Mucosa of gallbladder (tissue), 1 donor: ENCODE data around the gene TRAPPC11. TPM values are rescaled to one million over a fixed set of nuclear protein-coding genes. Genes with fewer than 3 reads are reported as not detected.

Source experiments
- DNase-seq: peaks from one replicate; pipeline ENCODE4 v3.0.0-alpha.2; 2020; ENCODE audit warnings: low spot score
- total RNA-seq: library from RNA; stranded (reverse); gene quantifications from one replicate; pipeline ENCODE4 v1.2.1, GENCODE V29; 2021
- donor health status: DM: no; HTN: no; CAD: no.

Gene TRAPPC11
- total RNA-seq, 1 donor from 2014 or later: 33.8 TPM

- DNase-seq: no peak
These were observed 21.6 kb upstream of the TRAPPC11 start for GRCh38 chr4:183637461-183637860.

GRCh38 chr4:183638436-183638835 lies 20.7 kb upstream of the TRAPPC11 start:
- DNase-seq: no peak

GRCh38 chr4:183639291-183639690 lies 19.8 kb upstream of the TRAPPC11 start:
- DNase-seq: no peak

GRCh38 chr4:183645326-183645725 lies 13.8 kb upstream of the TRAPPC11 start:
- no peak for DNase-seq

- no peak for DNase-seq
These were observed 1.5 kb upstream of the TRAPPC11 start for GRCh38 chr4:183657564-183657963.

- DNase-seq: no peak
These were observed 598 bp upstream of the TRAPPC11 start for GRCh38 chr4:183658362-183659028.

- no peak for DNase-seq
These were observed 764 bp downstream of the TRAPPC11 start for GRCh38 chr4:183659872-183660242.

GRCh38 chr4:183666088-183666487 lies 7.0 kb downstream of the TRAPPC11 start:
- DNase-seq: no peak

GRCh38 chr4:183670251-183670650 lies 11.2 kb downstream of the TRAPPC11 start:
- DNase-seq: no peak

GRCh38 chr4:183670960-183671555 lies 12.0 kb downstream of the TRAPPC11 start:
- DNase-seq: no peak

- DNase-seq: no peak
These were observed 15.1 kb downstream of the TRAPPC11 start for GRCh38 chr4:183674153-183674552.

- no peak for DNase-seq
These were observed 16.5 kb downstream of the TRAPPC11 start for GRCh38 chr4:183675625-183676024.

GRCh38 chr4:183681119-183681518 lies 22.0 kb downstream of the TRAPPC11 start:
- DNase-seq: no peak

- DNase-seq: no peak
These were observed 27.4 kb downstream of the TRAPPC11 start for GRCh38 chr4:183686461-183686860.

- DNase-seq: no peak
These were observed 29.1 kb downstream of the TRAPPC11 start for GRCh38 chr4:183688216-183688615.

GRCh38 chr4:183691006-183691405 lies 31.9 kb downstream of the TRAPPC11 start:
- no peak for DNase-seq

- DNase-seq: no peak
These were observed 32.8 kb downstream of the TRAPPC11 start for GRCh38 chr4:183691897-183692296.

GRCh38 chr4:183698909-183699308 lies 39.8 kb downstream of the TRAPPC11 start:
- no peak for DNase-seq

GRCh38 chr4:183700407-183700806 lies 41.3 kb downstream of the TRAPPC11 start:
- DNase-seq: no peak

- DNase-seq: no peak
These were observed 43.4 kb downstream of the TRAPPC11 start for GRCh38 chr4:183702492-183702891.

GRCh38 chr4:183714626-183715025 lies 55.5 kb downstream of the TRAPPC11 start:
- no peak for DNase-seq

- DNase-seq: no peak
These were observed 57.2 kb downstream of the TRAPPC11 start for GRCh38 chr4:183716302-183716701.

GRCh38 chr4:183718876-183719275 lies 59.8 kb downstream of the TRAPPC11 start:
- DNase-seq: no peak
